ENCODE results near the gene NECAP2.

NECAP2 gene, protein sequence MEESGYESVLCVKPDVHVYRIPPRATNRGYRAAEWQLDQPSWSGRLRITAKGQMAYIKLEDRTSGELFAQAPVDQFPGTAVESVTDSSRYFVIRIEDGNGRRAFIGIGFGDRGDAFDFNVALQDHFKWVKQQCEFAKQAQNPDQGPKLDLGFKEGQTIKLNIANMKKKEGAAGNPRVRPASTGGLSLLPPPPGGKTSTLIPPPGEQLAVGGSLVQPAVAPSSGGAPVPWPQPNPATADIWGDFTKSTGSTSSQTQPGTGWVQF

DNA sequence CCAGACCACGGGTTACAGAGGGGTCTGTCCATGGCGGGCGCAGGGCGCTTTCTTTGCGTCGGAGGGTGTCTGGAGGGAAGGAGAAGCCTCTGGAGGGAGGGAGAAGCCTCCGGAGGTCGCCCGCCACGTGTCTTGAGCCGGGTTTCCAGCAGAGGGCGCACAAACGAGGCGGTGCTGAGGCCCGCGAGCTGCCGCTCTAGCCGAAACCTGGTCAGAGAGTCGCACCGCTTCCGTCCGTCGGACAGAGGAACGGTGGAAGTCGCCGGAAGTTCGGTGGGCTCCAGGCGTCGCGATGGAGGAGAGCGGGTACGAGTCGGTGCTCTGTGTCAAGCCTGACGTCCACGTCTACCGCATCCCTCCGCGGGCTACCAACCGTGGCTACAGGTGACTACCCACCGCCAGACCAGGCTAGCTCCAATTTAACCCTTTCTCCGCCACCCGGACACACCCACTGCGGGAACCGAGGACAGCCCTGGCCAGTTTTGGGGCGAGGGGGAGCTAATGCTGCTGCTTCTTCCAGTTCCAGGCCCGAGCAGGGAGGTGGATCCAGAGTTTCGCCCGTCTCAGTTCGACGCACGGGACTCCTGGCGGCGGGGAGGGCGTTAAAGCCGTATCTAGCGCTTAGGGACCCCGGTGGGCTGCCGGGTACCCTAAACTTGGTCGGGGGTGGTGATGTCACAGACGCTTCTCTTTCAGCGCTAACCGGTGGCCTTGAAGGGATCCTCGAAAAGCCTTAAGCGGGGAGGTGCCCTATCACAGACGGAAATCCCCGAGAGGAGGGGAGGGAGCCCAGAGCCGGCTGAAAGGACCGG, at the start of gene NECAP2:
TSS of gene NECAP2 (plus strand) at position 255 of the 812 bp plus-strand sequence. CDS start at position 293, 38 bp downstream.
- Mint-ChIP-seq H3K27me3 (ENCODE audit: low read depth, poor library complexity) (peaks cover 1% of the 10 kb centered on the region), H3K27ac (peak within 1 kb of the TSS; percentile 95), H3K4me1 (peaks cover 22% of the 10 kb centered on the region), H3K9me3 (no peaks in the 10 kb centered on the region), H3K4me3 (peak within 1 kb of the TSS; percentile 96), H3K36me3 (ENCODE audit: low read depth) (peaks cover 24% of the 10 kb centered on the region)
- TF ChIP-seq, protein P1, sequence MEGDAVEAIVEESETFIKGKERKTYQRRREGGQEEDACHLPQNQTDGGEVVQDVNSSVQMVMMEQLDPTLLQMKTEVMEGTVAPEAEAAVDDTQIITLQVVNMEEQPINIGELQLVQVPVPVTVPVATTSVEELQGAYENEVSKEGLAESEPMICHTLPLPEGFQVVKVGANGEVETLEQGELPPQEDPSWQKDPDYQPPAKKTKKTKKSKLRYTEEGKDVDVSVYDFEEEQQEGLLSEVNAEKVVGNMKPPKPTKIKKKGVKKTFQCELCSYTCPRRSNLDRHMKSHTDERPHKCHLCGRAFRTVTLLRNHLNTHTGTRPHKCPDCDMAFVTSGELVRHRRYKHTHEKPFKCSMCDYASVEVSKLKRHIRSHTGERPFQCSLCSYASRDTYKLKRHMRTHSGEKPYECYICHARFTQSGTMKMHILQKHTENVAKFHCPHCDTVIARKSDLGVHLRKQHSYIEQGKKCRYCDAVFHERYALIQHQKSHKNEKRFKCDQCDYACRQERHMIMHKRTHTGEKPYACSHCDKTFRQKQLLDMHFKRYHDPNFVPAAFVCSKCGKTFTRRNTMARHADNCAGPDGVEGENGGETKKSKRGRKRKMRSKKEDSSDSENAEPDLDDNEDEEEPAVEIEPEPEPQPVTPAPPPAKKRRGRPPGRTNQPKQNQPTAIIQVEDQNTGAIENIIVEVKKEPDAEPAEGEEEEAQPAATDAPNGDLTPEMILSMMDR (IDR thresholded peaks at IDR 0.05) = peak; percentile 82
- DNase-seq = peak; percentile 99

DNA sequence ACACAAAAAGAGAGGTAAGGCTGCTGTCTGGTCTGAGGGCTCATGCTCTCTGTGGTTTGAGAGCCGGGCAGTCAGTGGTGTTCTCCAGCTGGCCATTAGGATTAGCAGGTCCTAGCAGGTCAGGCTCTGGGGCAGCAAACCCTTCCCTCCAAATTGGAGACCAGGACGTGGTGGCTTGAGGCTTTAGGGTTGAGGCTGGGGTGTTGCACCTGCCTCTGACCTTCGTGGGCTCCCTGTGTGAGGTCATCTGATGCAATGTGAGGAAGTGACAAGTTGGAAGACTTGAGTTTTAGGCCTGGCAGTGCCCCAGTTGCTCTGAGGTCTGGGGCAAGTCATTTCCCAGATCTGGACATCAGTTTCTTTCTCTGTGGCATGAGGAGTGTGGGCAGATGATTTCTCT, 49.1 kb upstream of the NECAP2 start:
- Mint-ChIP-seq H3K27me3 (ENCODE audit: low read depth, poor library complexity) (no peaks in the 10 kb centered on the region), H3K4me3 (no peak overlapping the region), H3K36me3 (ENCODE audit: low read depth) (peaks cover 38% of the 10 kb centered on the region), H3K4me1 (peaks cover 51% of the 10 kb centered on the region), H3K27ac (peak overlapping the region; percentile 37), H3K9me3 (no peaks in the 10 kb centered on the region)
- DNase-seq = no peak
- TF ChIP-seq, protein P1 (IDR thresholded peaks at IDR 0.05) = no peak

DNA sequence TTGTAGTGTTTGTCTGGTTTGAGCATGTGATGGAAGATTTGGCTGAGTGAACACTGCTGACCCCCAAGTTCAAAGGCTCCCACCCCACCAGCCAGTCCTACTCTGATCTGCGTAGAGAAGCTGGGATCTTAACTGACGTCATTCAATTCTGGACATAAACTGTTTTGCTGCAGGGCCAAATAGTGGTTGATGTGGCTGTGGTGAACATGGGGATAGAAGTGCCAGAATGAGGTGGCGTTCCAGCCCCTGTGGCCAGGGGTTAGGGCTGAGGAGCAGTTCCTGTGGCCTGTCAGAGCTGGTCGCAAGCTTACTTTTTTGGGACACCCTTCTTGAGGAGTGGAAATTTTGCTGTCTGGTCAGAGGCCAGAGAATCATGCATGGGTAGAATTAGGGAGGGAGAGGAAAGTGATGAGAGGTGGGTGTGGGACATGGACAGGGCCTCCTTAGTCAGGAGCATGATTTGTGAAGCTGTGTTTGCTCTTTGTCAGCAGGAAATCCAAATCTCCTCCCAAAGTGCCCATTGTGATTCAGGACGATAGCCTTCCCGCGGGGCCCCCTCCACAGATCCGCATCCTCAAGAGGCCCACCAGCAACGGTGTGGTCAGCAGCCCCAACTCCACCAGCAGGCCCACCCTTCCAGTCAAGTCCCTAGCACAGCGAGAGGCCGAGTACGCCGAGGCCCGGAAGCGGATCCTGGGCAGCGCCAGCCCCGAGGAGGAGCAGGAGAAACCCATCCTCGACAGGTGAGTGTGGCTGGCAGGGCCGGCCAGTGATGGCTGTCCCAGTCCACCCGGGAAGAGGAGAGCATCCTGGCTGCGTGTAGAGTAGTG, 47.6 kb upstream of the NECAP2 start:
- peaks cover 46% of the 10 kb centered on the region for H3K4me1 Mint-ChIP-seq
- no peaks in the 10 kb centered on the region for H3K9me3 Mint-ChIP-seq
- no peak overlapping the region for H3K4me3 Mint-ChIP-seq
- TF ChIP-seq, protein P1 (IDR thresholded peaks at IDR 0.05) = no peak
- no peak for DNase-seq
- peak overlapping the region; percentile 89 for H3K27ac Mint-ChIP-seq
- peaks cover 28% of the 10 kb centered on the region for H3K36me3 Mint-ChIP-seq (ENCODE audit: low read depth)
- no peaks in the 10 kb centered on the region for H3K27me3 Mint-ChIP-seq (ENCODE audit: low read depth, poor library complexity)

DNA sequence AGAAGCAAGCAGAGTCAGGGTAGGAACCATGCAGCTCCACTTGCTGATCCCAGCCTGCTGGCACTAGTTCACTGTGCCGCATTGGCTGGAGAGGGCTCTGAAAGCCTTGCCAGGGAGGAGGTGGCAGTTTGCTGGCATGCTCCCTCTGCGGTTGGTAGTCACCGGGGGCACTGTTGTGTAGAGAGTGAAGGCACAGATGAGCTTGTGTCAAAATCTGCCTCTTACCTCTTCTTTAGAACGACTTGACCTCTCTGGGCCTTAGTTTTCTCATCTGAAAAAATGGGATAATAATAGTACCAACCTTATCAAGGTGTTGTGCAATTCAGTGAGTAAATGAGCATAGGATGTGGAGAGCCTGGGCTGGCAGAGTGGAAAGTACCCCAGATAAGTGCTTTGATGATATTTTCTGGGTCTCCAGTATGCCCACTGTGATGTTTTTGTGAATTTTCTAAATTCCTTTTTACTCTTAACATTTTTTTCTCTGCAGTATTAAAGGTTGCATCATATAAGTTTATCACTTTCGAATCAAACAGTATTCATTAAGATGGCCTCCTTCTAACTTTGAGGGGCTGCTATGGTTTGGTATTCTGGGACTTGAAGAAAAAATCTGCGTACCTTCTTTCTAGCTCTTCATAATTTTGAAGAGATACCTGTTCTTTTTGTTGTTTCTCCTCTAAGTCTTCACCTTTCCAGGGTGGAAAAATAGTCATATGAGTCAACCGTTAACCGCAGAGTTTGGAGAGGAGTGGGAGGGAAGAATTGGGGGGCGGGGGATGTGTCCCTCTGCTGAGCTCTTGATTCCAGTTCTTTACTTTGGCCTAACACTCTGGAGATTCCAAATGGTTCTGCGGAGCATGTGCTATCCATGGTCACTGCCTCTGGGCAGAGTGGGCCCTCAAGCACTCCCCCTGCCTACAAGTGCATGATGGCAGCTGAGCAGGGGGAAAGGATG, 46.7 kb upstream of the NECAP2 start:
- DNase-seq = no peak

More for the DNA sequence above, 46.7 kb upstream of the NECAP2 start:
- H3K27me3 Mint-ChIP-seq (ENCODE audit: low read depth, poor library complexity) = no peaks in the 10 kb centered on the region
- H3K27ac Mint-ChIP-seq = peak overlapping the region; percentile 77
- peaks cover 28% of the 10 kb centered on the region for H3K36me3 Mint-ChIP-seq (ENCODE audit: low read depth)
- H3K4me1 Mint-ChIP-seq = peaks cover 46% of the 10 kb centered on the region
- no peak overlapping the region for H3K4me3 Mint-ChIP-seq
- H3K9me3 Mint-ChIP-seq = no peaks in the 10 kb centered on the region
- TF ChIP-seq, protein P1 (IDR thresholded peaks at IDR 0.05) = no peak
